ENCODE data around the gene MAZ. TPM values are rescaled to one million over a fixed set of nuclear protein-coding genes. Genes with fewer than 3 reads are reported as not detected.

Gene MAZ
- polyA plus RNA-seq, 1 of the 3 experiments (the other 2 are of a cell fraction), result 163 TPM

DNA sequence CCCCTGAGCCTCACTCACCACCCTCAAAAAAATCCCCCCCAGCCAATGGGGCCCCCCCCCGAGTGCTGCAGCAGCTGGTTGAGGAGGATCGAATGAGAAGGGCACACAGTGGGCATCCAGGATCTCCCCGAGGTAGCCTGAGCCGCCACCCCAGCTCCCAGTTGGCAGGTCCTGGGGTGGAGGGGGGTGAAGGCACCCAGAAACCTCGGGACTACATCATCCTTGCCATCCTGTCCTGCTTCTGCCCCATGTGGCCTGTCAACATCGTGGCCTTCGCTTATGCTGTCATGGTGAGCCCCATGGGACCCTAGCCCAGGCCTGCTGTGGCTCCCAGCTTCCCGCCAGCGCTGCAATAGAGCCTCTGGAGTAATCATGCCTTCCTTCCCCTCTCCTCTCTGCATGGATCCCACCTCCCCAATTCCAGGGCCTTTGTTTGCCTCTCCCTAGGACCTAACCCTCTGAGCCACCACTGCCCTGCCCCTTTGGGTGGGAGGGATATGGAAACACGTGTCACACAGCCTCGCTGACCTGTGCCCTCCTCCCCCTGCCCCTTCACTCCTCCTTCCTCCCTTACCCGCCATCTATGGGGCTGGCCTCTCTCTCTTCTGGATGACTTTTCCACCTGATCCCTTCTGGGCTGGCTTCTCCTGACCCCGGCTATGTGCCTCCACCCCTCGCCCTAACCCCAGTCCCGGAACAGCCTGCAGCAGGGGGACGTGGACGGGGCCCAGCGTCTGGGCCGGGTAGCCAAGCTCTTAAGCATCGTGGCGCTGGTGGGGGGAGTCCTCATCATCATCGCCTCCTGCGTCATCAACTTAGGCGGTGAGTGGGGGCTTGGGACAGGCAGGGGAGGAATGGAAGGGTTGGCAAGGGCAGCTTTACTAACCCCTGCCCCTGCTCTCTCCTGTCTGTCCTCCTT, 7.6 kb downstream of the MAZ start:
- DNase-seq, result no peak
- peaks cover 75% of the 10 kb centered on the region for H3K79me2 ChIP-seq (ENCODE audit: insufficient read depth)
- H3K9me3 ChIP-seq, result no peaks in the 10 kb centered on the region
- H3K27ac ChIP-seq (ENCODE audit: low read depth in 2 of 2, low read length in 1 of 2), result peak overlapping the region in 1 of 2 experiments; percentile 97; a peak in 1 of 4 replicates
- H3F3A ChIP-seq (replicated peaks; ENCODE audit: insufficient read depth), result peaks cover 39% of the 10 kb centered on the region
- peak overlapping the region in 1 of 2 experiments; percentile 72; a peak in 1 of 4 replicates for H3K4me3 ChIP-seq (ENCODE audit: low read depth in 2 of 2, low read length in 1 of 2)
- H3K9me2 ChIP-seq, result no peaks in the 10 kb centered on the region
- peaks cover 45 to 62% of the 10 kb centered on the region in 2 experiments for H3K4me1 ChIP-seq (ENCODE audit: control insufficient read depth in 1 of 2, insufficient read depth in 2 of 2, low read depth in 1 of 2, low read length in 1 of 2)
- WGBS (ENCODE audit: low lambda C conversion rate), result 93% methylated on average over 19 of the region's 24 CpGs
- ChIA-PET CTCF (interaction anchor here (0.7 to 3.1 kb wide), 5 partner anchors 11 to 184 kb away, joined by 3 to 14 read pairs (median 3); no protein-coding TSS in a partner anchor), POLR2A (no interaction called here)
- TF ChIP-seq TEAD4 (IDR thresholded peaks at IDR 0.05; ENCODE audit: borderline replicate concordance, insufficient read depth) (no peak), MEF2A (IDR thresholded peaks at IDR 0.05; ENCODE audit: borderline replicate concordance, low read depth) (no peak), EZH2phosphoT487 (IDR thresholded peaks at IDR 0.05; ENCODE audit: borderline replicate concordance, low read depth) (no peak), FOSL2 (IDR thresholded peaks at IDR 0.05; ENCODE audit: borderline replicate concordance, low read depth) (no peak), RXRA (IDR thresholded peaks at IDR 0.05; ENCODE audit: borderline replicate concordance, low read depth) (no peak), SMC3 (IDR thresholded peaks at IDR 0.05; ENCODE audit: low read depth, low read length) (no peak), ELF1 (IDR thresholded peaks at IDR 0.05) (no peak), FOXJ3 (CRISPR knock-in tag; IDR thresholded peaks at IDR 0.05) (no peak), TAF1 (IDR thresholded peaks at IDR 0.05; ENCODE audit: borderline replicate concordance, low read depth, low read length) (no peak), CHD2 (IDR thresholded peaks at IDR 0.05; ENCODE audit: low read length, partially characterized antibody) (no peak)
- TF ChIP-seq, protein P1, sequence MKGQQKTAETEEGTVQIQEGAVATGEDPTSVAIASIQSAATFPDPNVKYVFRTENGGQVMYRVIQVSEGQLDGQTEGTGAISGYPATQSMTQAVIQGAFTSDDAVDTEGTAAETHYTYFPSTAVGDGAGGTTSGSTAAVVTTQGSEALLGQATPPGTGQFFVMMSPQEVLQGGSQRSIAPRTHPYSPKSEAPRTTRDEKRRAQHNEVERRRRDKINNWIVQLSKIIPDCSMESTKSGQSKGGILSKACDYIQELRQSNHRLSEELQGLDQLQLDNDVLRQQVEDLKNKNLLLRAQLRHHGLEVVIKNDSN (IDR thresholded peaks at IDR 0.05; ENCODE audit: borderline replicate concordance, low read depth), result no peak
- TF ChIP-seq, protein P2, sequence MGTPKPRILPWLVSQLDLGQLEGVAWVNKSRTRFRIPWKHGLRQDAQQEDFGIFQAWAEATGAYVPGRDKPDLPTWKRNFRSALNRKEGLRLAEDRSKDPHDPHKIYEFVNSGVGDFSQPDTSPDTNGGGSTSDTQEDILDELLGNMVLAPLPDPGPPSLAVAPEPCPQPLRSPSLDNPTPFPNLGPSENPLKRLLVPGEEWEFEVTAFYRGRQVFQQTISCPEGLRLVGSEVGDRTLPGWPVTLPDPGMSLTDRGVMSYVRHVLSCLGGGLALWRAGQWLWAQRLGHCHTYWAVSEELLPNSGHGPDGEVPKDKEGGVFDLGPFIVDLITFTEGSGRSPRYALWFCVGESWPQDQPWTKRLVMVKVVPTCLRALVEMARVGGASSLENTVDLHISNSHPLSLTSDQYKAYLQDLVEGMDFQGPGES (IDR thresholded peaks at IDR 0.05; ENCODE audit: low read depth, low read length), result no peak
- no peaks in the 10 kb centered on the region for H3K27me3 ChIP-seq (ENCODE audit: insufficient read depth)
- no peak overlapping the region for H3K9ac ChIP-seq
- H2AFZ ChIP-seq (ENCODE audit: low read depth), result no peak overlapping the region
- peaks cover 9 to 21% of the 10 kb centered on the region in 2 experiments for H3K36me3 ChIP-seq (replicated peaks in 1 of 2; ENCODE audit: control insufficient read depth in 1 of 2, insufficient read depth in 2 of 2, low read length in 1 of 2)
- peak overlapping the region; percentile 97 for H3K4me2 ChIP-seq
- H4K20me1 ChIP-seq (ENCODE audit: insufficient read depth), result peaks cover 11% of the 10 kb centered on the region

DNA sequence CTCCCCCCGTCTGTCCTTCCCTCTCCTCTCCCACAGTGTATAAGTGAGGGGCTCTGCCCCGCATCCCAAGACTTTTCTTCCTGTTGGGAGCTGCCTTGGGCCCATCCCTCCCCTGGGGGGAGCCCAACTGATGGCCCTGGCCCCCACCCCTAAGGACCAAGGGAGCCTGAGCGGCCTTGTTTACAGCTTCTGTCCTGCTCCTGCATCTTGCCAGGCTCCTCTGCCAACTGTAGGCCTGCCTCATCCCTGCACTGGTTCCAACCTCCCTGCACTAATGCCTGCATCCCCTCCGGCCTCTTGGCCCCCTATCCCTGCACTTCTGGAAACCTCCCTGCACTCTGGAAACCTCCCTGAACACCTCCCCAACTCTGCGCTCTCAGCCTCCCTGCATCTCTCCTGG, 8.3 kb downstream of the MAZ start:
- H3K4me2 ChIP-seq, result peak overlapping the region; percentile 97
- CTCF ChIA-PET, result interaction anchor here (0.7 to 3.1 kb wide), 2 partner anchors 27 to 34 kb away, joined by 3 to 14 read pairs; no protein-coding TSS in a partner anchor
- H3F3A ChIP-seq (replicated peaks; ENCODE audit: insufficient read depth), result peaks cover 41% of the 10 kb centered on the region
- no peak overlapping the region for H2AFZ ChIP-seq (ENCODE audit: low read depth)
- H3K4me3 ChIP-seq (ENCODE audit: low read depth in 2 of 2, low read length in 1 of 2), result peak overlapping the region; percentile 72 to 77; a peak in 2 of 4 replicates
- peak overlapping the region; percentile 72; the same call in 1 of the 2 replicates for H3K9ac ChIP-seq
- H3K4me1 ChIP-seq (ENCODE audit: control insufficient read depth in 1 of 2, insufficient read depth in 2 of 2, low read depth in 1 of 2, low read length in 1 of 2), result peaks cover 38 to 60% of the 10 kb centered on the region in 2 experiments
- peaks cover 5% of the 10 kb centered on the region for H4K20me1 ChIP-seq (ENCODE audit: insufficient read depth)
- H3K79me2 ChIP-seq (ENCODE audit: insufficient read depth), result peaks cover 75% of the 10 kb centered on the region
- peaks cover 8 to 15% of the 10 kb centered on the region in 2 experiments for H3K36me3 ChIP-seq (replicated peaks in 1 of 2; ENCODE audit: control insufficient read depth in 1 of 2, insufficient read depth in 2 of 2, low read length in 1 of 2)
- H3K27me3 ChIP-seq (ENCODE audit: insufficient read depth), result no peaks in the 10 kb centered on the region
- H3K9me3 ChIP-seq, result no peaks in the 10 kb centered on the region
- POLR2A ChIA-PET, result no interaction called here
- no peak for DNase-seq
- peak overlapping the region in 1 of 2 experiments; percentile 94; a peak in 2 of 4 replicates for H3K27ac ChIP-seq (ENCODE audit: low read depth in 2 of 2, low read length in 1 of 2)
- no peaks in the 10 kb centered on the region for H3K9me2 ChIP-seq
- WGBS (ENCODE audit: low lambda C conversion rate), result 93% methylated on average over 5 of the region's 5 CpGs
- TF ChIP-seq PBX3 (IDR thresholded peaks at IDR 0.05), result no peak
- TF ChIP-seq JUND (IDR thresholded peaks at IDR 0.05), result no peak
- TF ChIP-seq TEAD4 (IDR thresholded peaks at IDR 0.05; ENCODE audit: borderline replicate concordance, insufficient read depth), result no peak
- no peak for TF ChIP-seq SIN3A (IDR thresholded peaks at IDR 0.05; ENCODE audit: borderline replicate concordance, low read depth, low read length)
- TF ChIP-seq TAF1 (IDR thresholded peaks at IDR 0.05; ENCODE audit: borderline replicate concordance, low read depth, low read length), result no peak
- TF ChIP-seq ZBTB33 (IDR thresholded peaks at IDR 0.05; ENCODE audit: borderline replicate concordance, low read depth), result no peak
- TF ChIP-seq MEF2A (IDR thresholded peaks at IDR 0.05; ENCODE audit: borderline replicate concordance, low read depth), result no peak
- TF ChIP-seq CHD2 (IDR thresholded peaks at IDR 0.05; ENCODE audit: low read length, partially characterized antibody), result no peak
- TF ChIP-seq RAD21 (IDR thresholded peaks at IDR 0.05; ENCODE audit: low read length), result no peak
- TF ChIP-seq FOXJ3 (CRISPR knock-in tag; IDR thresholded peaks at IDR 0.05), result no peak
- no peak for TF ChIP-seq RXRA (IDR thresholded peaks at IDR 0.05; ENCODE audit: borderline replicate concordance, low read depth)
